WTC11 (cell line): Measurements from ENCODE around the gene SYNJ2. TPM values are rescaled to one million over a fixed set of nuclear protein-coding genes. Genes with fewer than 3 reads are reported as not detected.
A peak's percentile ranks its signal among the peaks of the same experiment; 100 is the strongest.

Source experiments
- ATAC-seq: fragments of 200-7000 bp; cut with Tn5 transposase; 2 replicates; pipeline ENCODE4 v1.10.0; 2021; ENCODE audit warnings: mild to moderate bottlenecking, moderate library complexity
- CTCF ChIA-PET: fragments of 300-600 bp; sonication (Branson Sonifier 250); formaldehyde crosslinking; loops from one replicate; lab custom pipeline; 2021; ENCODE audit warnings: antibody characterized with exemption; lab: Charles Lee
- POLR2A ChIA-PET: fragments of 350-600 bp; sonication (Branson Sonifier 250); formaldehyde crosslinking; loops from one replicate; lab custom pipeline; 2021; ENCODE audit warnings: antibody characterized with exemption; lab: Charles Lee
- DNase-seq: peaks from one replicate; pipeline ENCODE4 v3.0.0; 2021; ENCODE audit warnings: low spot score
- H3K27ac Mint-ChIP-seq: 2 replicates; pipeline ENCODE4 v1.8.0; 2021; ENCODE audit warnings: mixed read lengths
- H3K27me3 Mint-ChIP-seq: 2 replicates; pipeline ENCODE4 v1.8.0; 2021; ENCODE audit warnings: low read depth, mild to moderate bottlenecking, moderate library complexity, mixed read lengths
- H3K36me3 Mint-ChIP-seq: 2 replicates; pipeline ENCODE4 v1.8.0; 2021; ENCODE audit warnings: mixed read lengths
- H3K4me1 Mint-ChIP-seq: 2 replicates; pipeline ENCODE4 v1.8.0; 2022; ENCODE audit warnings: mixed read lengths
- H3K4me3 Mint-ChIP-seq: 2 replicates; pipeline ENCODE4 v1.8.0; 2021; ENCODE audit warnings: mild to moderate bottlenecking, moderate library complexity, mixed read lengths
- H3K9me3 Mint-ChIP-seq: 2 replicates; pipeline ENCODE4 v1.8.0; 2021; ENCODE audit warnings: mixed read lengths
- ATF2 ChIP-seq: sonication (generic); formaldehyde crosslinking; IDR thresholded peaks from 2 replicates; pipeline ENCODE4 v1.8.1; 2022; ENCODE audit warnings: low read depth, missing genetic modification reagents, borderline replicate concordance
- CDX4 ChIP-seq: fragments of 250-450 bp; sonication (Bioruptor Pico); IDR thresholded peaks from 2 replicates; pipeline ENCODE4 v1.9.0; 2021; ENCODE audit warnings: moderate library complexity, mild to moderate bottlenecking, inconsistent platforms, borderline replicate concordance
- CTCF ChIP-seq: fragments of 200-600 bp; IDR thresholded peaks from 2 replicates; pipeline ENCODE4 v1.8.0; 2022; ENCODE audit warnings: antibody characterized with exemption
- EMX1 ChIP-seq: fragments of 250-450 bp; sonication (Bioruptor Pico); IDR thresholded peaks from 2 replicates; pipeline ENCODE4 v1.8.0; 2021; ENCODE audit warnings: mild to moderate bottlenecking
- FOXK1 ChIP-seq: sonication (generic); formaldehyde crosslinking; IDR thresholded peaks from 2 replicates; pipeline ENCODE4 v1.8.0; 2022; ENCODE audit warnings: mild to moderate bottlenecking, moderate library complexity, missing genetic modification reagents
- GABPB1 ChIP-seq: sonication (generic); formaldehyde crosslinking; IDR thresholded peaks from 2 replicates; pipeline ENCODE4 v1.8.1; 2023; ENCODE audit warnings: mild to moderate bottlenecking, missing genetic modification reagents
- GRHL2 ChIP-seq: fragments of 250-450 bp; sonication (Bioruptor Pico); IDR thresholded peaks from 2 replicates; pipeline ENCODE4 v1.8.0; 2022; ENCODE audit warnings: mild to moderate bottlenecking, moderate library complexity; ENCODE audit not compliant: insufficient replicate concordance, severe bottlenecking
- GTF2I ChIP-seq: fragments of 250-450 bp; sonication (Bioruptor Pico); conservative IDR thresholded peaks from 2 replicates; pipeline ENCODE4 v1.4.0; 2021; ENCODE audit warnings: mild to moderate bottlenecking
- HMGA2 ChIP-seq: fragments of 250-450 bp; sonication (Bioruptor Pico); IDR thresholded peaks from 2 replicates; pipeline ENCODE4 v1.4.0; 2021; ENCODE audit warnings: mild to moderate bottlenecking, moderate library complexity
- KAT7 ChIP-seq: sonication (generic); formaldehyde crosslinking; IDR thresholded peaks from 2 replicates; pipeline ENCODE4 v1.8.1; 2023; ENCODE audit warnings: missing genetic modification reagents, mild to moderate bottlenecking, borderline replicate concordance
- MXD4 ChIP-seq: fragments of 250-450 bp; sonication (Bioruptor Pico); IDR thresholded peaks from 2 replicates; pipeline ENCODE4 v1.8.0; 2021; ENCODE audit warnings: mild to moderate bottlenecking, moderate library complexity, borderline replicate concordance
- NFE2L1 ChIP-seq: sonication (generic); formaldehyde crosslinking; IDR thresholded peaks from 2 replicates; pipeline ENCODE4 v1.8.1; 2023; ENCODE audit warnings: missing genetic modification reagents
- OVOL2 ChIP-seq: fragments of 250-450 bp; sonication (Bioruptor Pico); IDR thresholded peaks from 2 replicates; pipeline ENCODE4 v1.9.0; 2021; ENCODE audit warnings: mild to moderate bottlenecking, borderline replicate concordance
- PREB ChIP-seq: sonication (generic); formaldehyde crosslinking; IDR thresholded peaks from 2 replicates; pipeline ENCODE4 v1.8.1; 2022; ENCODE audit warnings: mild to moderate bottlenecking, missing genetic modification reagents, moderate library complexity, borderline replicate concordance
- SMAD3 ChIP-seq: sonication (generic); formaldehyde crosslinking; IDR thresholded peaks from 2 replicates; pipeline ENCODE4 v1.8.0; 2022; ENCODE audit warnings: missing genetic modification reagents, mild to moderate bottlenecking, borderline replicate concordance
- ZBTB43 ChIP-seq: sonication (generic); formaldehyde crosslinking; IDR thresholded peaks from 2 replicates; pipeline ENCODE4 v1.8.1; 2023; ENCODE audit warnings: mild to moderate bottlenecking, missing genetic modification reagents
- total RNA-seq: library from RNA; stranded (reverse); gene quantifications from 3 replicates; pipeline ENCODE4 v1.2.3, GENCODE V29; 2021

SYNJ2 gene
- total RNA-seq, 1 experiment from 2014 or later, result 15.3 TPM

GRCh38 chr6:157993076-157993475, 11.4 kb downstream of the SYNJ2 start:
- POLR2A ChIA-PET, result interaction anchor here (0.7 kb wide), 1 partner anchor 81 kb away, joined by 3 read pairs; no protein-coding TSS in a partner anchor
- Mint-ChIP-seq H3K4me1 (peaks cover 58% of the 10 kb centered on the region), H3K4me3 (no peak overlapping the region), H3K36me3 (0 out of 2 replicates have a peak, but pooled peaks cover 6% of the 10 kb centered on the region), H3K27me3 (no peaks in the 10 kb centered on the region), H3K27ac (no peak overlapping the region), H3K9me3 (peaks cover 6% of the 10 kb centered on the region)
- ATAC-seq, result no peak
- no peak for DNase-seq
- TF ChIP-seq MXD4 (CRISPR knock-in tag), result no peak
- CTCF ChIA-PET, result interaction anchor here (0.5 to 0.6 kb wide), 2 partner anchors 139 to 285 kb away, joined by 3 read pairs; no protein-coding TSS in a partner anchor

- peaks cover 53% of the 10 kb centered on the region for H3K4me1 Mint-ChIP-seq
- no peak overlapping the region for H3K4me3 Mint-ChIP-seq
- no peak for ATAC-seq
These were observed 12.6 kb downstream of the SYNJ2 start for GRCh38 chr6:157994125-157994795.

GRCh38 chr6:157995458-157995857, 13.8 kb downstream of the SYNJ2 start:
- DNase-seq (no peak), ATAC-seq (no peak)
- Mint-ChIP-seq H3K9me3 (peaks cover 6% of the 10 kb centered on the region), H3K4me1 (peaks cover 43% of the 10 kb centered on the region), H3K27ac (peak overlapping the region; percentile 58; the same call in 1 of the 2 replicates), H3K27me3 (no peaks in the 10 kb centered on the region), H3K4me3 (no peak overlapping the region), H3K36me3 (0 out of 2 replicates have a peak, but pooled peaks cover 6% of the 10 kb centered on the region)
- CTCF ChIA-PET, result interaction anchor here (1.1 to 1.9 kb wide), 3 partner anchors 9 to 77 kb away, joined by 3 to 7 read pairs (median 3); no protein-coding TSS in a partner anchor
- POLR2A ChIA-PET, result no interaction called here
- TF ChIP-seq FOXK1 (no peak), NFE2L1 (no peak), ATF2 (CRISPR knock-in tag) (no peak), KAT7 (no peak)

More at GRCh38 chr6:157994125-157994795, 12.6 kb downstream of the SYNJ2 start:
- no peak for DNase-seq
- TF ChIP-seq GRHL2 (CRISPR knock-in tag) (no peak), ATF2 (CRISPR knock-in tag) (no peak), SMAD3 (CRISPR knock-in tag) (no peak), ZBTB43 (CRISPR knock-in tag) (no peak), HMGA2 (CRISPR knock-in tag) (no peak), OVOL2 (CRISPR knock-in tag) (no peak), KAT7 (no peak), EMX1 (CRISPR knock-in tag) (no peak)
- ChIA-PET CTCF (interaction anchor here (1.4 to 1.9 kb wide), 2 partner anchors 32 to 78 kb away, joined by 7 read pairs; no protein-coding TSS in a partner anchor), POLR2A (no interaction called here)
- 0 out of 2 replicates have a peak, but pooled peaks cover 6% of the 10 kb centered on the region for H3K36me3 Mint-ChIP-seq
- no peaks in the 10 kb centered on the region for H3K27me3 Mint-ChIP-seq
- H3K27ac Mint-ChIP-seq, result no peak overlapping the region
- peaks cover 6% of the 10 kb centered on the region for H3K9me3 Mint-ChIP-seq

- Mint-ChIP-seq H3K27me3 (no peaks in the 10 kb centered on the region), H3K9me3 (peaks cover 6% of the 10 kb centered on the region), H3K4me1 (peaks cover 41% of the 10 kb centered on the region), H3K27ac (peak overlapping the region; percentile 82), H3K4me3 (no peak overlapping the region), H3K36me3 (0 out of 2 replicates have a peak, but pooled peaks cover 6% of the 10 kb centered on the region)
- DNase-seq (no peak), ATAC-seq (peak; percentile 14; the same call in 1 of the 2 replicates)
- ChIA-PET POLR2A (no interaction called here), CTCF (interaction anchor here (1.9 kb wide), 1 partner anchor 76 kb away, joined by 7 read pairs; no protein-coding TSS in a partner anchor)
- no peak for TF ChIP-seq GTF2I (CRISPR knock-in tag)
- TF ChIP-seq CDX4 (CRISPR knock-in tag), result no peak
- TF ChIP-seq PREB (CRISPR knock-in tag), result no peak
- no peak for TF ChIP-seq CTCF
- TF ChIP-seq GABPB1 (CRISPR knock-in tag), result no peak
These were observed 14.6 kb downstream of the SYNJ2 start for GRCh38 chr6:157996201-157996712.
